GM18526 (cell line): ENCODE data around the gene NEUROG2.

ENCODE experiments used
- POLR2A ChIP-seq: IDR thresholded peaks from 3 replicates; pipeline ENCODE4 v1.6.1; 2011; ENCODE audit not compliant: insufficient read length; ENCODE audit errors: extremely low read depth

Gene NEUROG2

GRCh38 chr4:112516066-112516470, at the start of gene NEUROG2:
Gene NEUROG2, minus strand, starts transcription at chr4:112516180. Its CDS starts 705 bp downstream, at chr4:112515475.
- TF ChIP-seq POLR2A = no peak

- TF ChIP-seq POLR2A = no peak
Observed at GRCh38 chr4:112564706-112565270, 48.8 kb upstream of the NEUROG2 start.

- no peak for TF ChIP-seq POLR2A
Observed at GRCh38 chr4:112563431-112564200, 47.6 kb upstream of the NEUROG2 start.

- no peak for TF ChIP-seq POLR2A
Observed at GRCh38 chr4:112562254-112562879, 46.4 kb upstream of the NEUROG2 start.

- no peak for TF ChIP-seq POLR2A
Observed at GRCh38 chr4:112560084-112560483, 44.1 kb upstream of the NEUROG2 start.

- no peak for TF ChIP-seq POLR2A
Observed at GRCh38 chr4:112559053-112559452, 43.1 kb upstream of the NEUROG2 start.

- no peak for TF ChIP-seq POLR2A
Observed at GRCh38 chr4:112557676-112558411, 41.9 kb upstream of the NEUROG2 start.

GRCh38 chr4:112552668-112553067, 36.7 kb upstream of the NEUROG2 start:
- no peak for TF ChIP-seq POLR2A

GRCh38 chr4:112550728-112551127, 34.7 kb upstream of the NEUROG2 start:
- TF ChIP-seq POLR2A = no peak

GRCh38 chr4:112546476-112546875, 30.5 kb upstream of the NEUROG2 start:
- no peak for TF ChIP-seq POLR2A

GRCh38 chr4:112545346-112545745, 29.4 kb upstream of the NEUROG2 start:
- TF ChIP-seq POLR2A = no peak

- no peak for TF ChIP-seq POLR2A
Observed at GRCh38 chr4:112540695-112541094, 24.7 kb upstream of the NEUROG2 start.

- no peak for TF ChIP-seq POLR2A
Observed at GRCh38 chr4:112536123-112536522, 20.1 kb upstream of the NEUROG2 start.

GRCh38 chr4:112532267-112532666, 16.3 kb upstream of the NEUROG2 start:
- no peak for TF ChIP-seq POLR2A

- no peak for TF ChIP-seq POLR2A
Observed at GRCh38 chr4:112531146-112531545, 15.2 kb upstream of the NEUROG2 start.

- TF ChIP-seq POLR2A = no peak
Observed at GRCh38 chr4:112526061-112526460, 10.1 kb upstream of the NEUROG2 start.
